ENCODE measurements around the gene CEP97. TPM values are rescaled to one million over a fixed set of nuclear protein-coding genes. Genes with fewer than 3 reads are reported as not detected.

CEP97 gene
- total and polyA plus RNA-seq, 9 of the 15 experiments (the other 6 are each of a cell fraction or from before 2014, with no cell fraction given) = 2.0 to 10.1 (median 4.3) TPM

DNA sequence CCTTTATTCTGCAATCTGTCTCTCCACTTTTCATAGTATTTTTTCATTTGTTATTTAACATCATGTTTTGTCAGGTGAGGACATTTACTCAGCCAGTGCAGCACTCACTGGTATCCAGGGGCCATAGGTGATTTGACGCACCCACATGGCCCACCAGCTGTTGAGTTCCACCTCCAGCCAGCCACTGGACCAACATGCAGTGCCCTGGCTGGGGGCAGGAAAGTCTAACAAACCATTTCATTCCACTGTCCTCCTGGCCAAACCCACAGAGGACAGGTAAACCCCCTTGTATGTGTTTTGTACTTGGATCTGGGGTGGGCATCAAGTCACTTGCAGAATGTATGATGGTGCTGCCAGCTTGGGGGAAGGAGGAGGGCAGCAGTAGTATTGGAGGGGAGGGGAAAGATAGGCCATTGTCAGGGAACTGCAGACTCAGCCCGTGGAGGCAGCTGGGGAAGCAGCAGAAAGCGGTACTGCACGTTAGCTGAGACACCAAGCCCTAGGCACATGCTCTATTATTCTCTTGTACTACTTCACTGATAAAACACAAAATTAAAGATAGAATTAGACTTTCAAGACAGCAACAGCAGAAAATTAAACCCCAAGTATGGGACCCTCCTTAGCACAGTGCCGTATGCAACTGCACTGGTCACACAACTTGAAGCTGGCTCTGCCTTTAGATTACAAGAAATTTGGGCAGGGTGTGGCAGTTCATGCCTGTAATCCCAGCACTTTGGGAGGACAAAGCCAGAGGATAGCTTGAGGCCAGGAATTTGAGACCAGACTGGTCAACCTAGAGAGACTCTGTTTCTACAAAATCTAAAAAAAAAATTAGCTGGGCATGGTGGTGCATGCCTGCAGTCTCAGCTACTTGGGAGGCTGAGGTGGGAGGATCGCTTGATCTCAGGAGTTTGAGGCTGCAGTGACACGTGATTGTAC, 22.4 kb upstream of the CEP97 start (continued):
- TF ChIP-seq, protein P1, sequence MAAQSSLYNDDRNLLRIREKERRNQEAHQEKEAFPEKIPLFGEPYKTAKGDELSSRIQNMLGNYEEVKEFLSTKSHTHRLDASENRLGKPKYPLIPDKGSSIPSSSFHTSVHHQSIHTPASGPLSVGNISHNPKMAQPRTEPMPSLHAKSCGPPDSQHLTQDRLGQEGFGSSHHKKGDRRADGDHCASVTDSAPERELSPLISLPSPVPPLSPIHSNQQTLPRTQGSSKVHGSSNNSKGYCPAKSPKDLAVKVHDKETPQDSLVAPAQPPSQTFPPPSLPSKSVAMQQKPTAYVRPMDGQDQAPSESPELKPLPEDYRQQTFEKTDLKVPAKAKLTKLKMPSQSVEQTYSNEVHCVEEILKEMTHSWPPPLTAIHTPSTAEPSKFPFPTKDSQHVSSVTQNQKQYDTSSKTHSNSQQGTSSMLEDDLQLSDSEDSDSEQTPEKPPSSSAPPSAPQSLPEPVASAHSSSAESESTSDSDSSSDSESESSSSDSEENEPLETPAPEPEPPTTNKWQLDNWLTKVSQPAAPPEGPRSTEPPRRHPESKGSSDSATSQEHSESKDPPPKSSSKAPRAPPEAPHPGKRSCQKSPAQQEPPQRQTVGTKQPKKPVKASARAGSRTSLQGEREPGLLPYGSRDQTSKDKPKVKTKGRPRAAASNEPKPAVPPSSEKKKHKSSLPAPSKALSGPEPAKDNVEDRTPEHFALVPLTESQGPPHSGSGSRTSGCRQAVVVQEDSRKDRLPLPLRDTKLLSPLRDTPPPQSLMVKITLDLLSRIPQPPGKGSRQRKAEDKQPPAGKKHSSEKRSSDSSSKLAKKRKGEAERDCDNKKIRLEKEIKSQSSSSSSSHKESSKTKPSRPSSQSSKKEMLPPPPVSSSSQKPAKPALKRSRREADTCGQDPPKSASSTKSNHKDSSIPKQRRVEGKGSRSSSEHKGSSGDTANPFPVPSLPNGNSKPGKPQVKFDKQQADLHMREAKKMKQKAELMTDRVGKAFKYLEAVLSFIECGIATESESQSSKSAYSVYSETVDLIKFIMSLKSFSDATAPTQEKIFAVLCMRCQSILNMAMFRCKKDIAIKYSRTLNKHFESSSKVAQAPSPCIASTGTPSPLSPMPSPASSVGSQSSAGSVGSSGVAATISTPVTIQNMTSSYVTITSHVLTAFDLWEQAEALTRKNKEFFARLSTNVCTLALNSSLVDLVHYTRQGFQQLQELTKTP (IDR thresholded peaks at IDR 0.05; ENCODE audit: low read depth in 1 of 2, partially characterized antibody in 2 of 2) = no peak
- TF ChIP-seq, protein P2, sequence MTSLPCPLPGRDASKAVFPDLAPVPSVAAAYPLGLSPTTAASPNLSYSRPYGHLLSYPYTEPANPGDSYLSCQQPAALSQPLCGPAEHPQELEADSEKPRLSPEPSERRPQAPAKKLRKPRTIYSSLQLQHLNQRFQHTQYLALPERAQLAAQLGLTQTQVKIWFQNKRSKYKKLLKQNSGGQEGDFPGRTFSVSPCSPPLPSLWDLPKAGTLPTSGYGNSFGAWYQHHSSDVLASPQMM (CRISPR knock-in tag; IDR thresholded peaks at IDR 0.05) = no peak
- TF ChIP-seq, protein P3, sequence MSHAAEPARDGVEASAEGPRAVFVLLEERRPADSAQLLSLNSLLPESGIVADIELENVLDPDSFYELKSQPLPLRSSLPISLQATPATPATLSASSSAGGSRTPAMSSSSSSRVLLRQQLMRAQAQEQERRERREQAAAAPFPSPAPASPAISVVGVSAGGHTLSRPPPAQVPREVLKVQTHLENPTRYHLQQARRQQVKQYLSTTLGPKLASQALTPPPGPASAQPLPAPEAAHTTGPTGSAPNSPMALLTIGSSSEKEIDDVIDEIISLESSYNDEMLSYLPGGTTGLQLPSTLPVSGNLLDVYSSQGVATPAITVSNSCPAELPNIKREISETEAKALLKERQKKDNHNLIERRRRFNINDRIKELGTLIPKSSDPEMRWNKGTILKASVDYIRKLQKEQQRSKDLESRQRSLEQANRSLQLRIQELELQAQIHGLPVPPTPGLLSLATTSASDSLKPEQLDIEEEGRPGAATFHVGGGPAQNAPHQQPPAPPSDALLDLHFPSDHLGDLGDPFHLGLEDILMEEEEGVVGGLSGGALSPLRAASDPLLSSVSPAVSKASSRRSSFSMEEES (CRISPR knock-in tag; IDR thresholded peaks at IDR 0.05) = no peak
- no peak for TF ChIP-seq ZNF764 (CRISPR knock-in tag; IDR thresholded peaks at IDR 0.05; ENCODE audit: low read depth)
- TF ChIP-seq, protein P4, sequence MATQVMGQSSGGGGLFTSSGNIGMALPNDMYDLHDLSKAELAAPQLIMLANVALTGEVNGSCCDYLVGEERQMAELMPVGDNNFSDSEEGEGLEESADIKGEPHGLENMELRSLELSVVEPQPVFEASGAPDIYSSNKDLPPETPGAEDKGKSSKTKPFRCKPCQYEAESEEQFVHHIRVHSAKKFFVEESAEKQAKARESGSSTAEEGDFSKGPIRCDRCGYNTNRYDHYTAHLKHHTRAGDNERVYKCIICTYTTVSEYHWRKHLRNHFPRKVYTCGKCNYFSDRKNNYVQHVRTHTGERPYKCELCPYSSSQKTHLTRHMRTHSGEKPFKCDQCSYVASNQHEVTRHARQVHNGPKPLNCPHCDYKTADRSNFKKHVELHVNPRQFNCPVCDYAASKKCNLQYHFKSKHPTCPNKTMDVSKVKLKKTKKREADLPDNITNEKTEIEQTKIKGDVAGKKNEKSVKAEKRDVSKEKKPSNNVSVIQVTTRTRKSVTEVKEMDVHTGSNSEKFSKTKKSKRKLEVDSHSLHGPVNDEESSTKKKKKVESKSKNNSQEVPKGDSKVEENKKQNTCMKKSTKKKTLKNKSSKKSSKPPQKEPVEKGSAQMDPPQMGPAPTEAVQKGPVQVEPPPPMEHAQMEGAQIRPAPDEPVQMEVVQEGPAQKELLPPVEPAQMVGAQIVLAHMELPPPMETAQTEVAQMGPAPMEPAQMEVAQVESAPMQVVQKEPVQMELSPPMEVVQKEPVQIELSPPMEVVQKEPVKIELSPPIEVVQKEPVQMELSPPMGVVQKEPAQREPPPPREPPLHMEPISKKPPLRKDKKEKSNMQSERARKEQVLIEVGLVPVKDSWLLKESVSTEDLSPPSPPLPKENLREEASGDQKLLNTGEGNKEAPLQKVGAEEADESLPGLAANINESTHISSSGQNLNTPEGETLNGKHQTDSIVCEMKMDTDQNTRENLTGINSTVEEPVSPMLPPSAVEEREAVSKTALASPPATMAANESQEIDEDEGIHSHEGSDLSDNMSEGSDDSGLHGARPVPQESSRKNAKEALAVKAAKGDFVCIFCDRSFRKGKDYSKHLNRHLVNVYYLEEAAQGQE (IDR thresholded peaks at IDR 0.05; ENCODE audit: borderline replicate concordance) = no peak
- TF ChIP-seq, protein P4 (CRISPR knock-in tag; IDR thresholded peaks at IDR 0.05; ENCODE audit: low read depth) = no peak

All from K562 (cell line).